Activated T-cell treated with anti-CD3 and anti-CD28 coated beads, Interleukin-2, amount 50 U/mL, for 1 hour (primary cell): ENCODE data around the gene HKDC1.
"Not testable (repeated sequence)": the region's sequence is repeated elsewhere in the genome, so short reads cannot be mapped to it uniquely, and the experiment has no call there.

Source experiments
- DNase-seq: peaks from one replicate; pipeline ENCODE4 v3.0.0-alpha.2; 2020

HKDC1 gene

DNA sequence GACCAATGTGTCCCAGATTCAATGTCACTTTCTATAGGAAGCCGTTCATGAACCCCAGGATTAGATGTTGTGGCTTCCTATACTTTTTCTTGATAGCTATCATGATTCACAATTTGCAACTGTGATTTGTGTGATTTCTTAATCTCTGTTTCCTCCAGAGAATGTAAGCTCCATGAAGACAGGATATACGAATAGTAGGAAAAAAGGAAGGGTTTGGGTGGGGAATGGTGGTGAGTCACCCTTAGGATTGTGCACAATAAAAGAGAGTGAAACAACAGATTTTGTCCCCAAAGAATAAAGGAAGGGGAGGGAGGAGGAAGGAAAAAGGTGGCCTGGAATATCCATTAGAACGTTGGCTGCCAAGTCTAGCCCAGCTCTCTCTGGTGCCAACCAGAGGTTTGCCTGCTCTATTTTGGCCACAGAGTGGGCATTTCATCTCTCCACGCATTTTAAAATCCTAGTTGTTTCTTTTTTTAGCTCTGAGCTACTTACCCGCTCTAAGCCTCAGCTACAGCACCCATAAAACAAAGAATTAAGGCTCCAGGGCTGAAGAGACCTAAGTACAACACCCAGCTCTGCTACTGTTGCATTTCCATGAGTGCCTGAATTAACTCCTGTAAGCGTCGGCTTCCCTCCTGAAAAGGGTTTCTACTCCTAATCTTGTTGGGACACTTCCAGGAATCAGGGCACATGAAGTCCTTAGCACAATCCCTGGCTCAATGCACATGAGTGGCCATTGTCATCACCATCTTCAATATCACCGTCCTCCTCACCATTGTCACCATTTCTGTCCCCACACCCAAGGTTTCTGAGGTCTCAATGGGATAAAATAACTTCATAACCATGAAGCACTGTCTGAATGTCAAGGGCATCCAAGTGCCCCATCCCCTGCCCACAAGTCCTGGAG lies 61.6 kb downstream of the HKDC1 start:
- no peak for DNase-seq

DNA sequence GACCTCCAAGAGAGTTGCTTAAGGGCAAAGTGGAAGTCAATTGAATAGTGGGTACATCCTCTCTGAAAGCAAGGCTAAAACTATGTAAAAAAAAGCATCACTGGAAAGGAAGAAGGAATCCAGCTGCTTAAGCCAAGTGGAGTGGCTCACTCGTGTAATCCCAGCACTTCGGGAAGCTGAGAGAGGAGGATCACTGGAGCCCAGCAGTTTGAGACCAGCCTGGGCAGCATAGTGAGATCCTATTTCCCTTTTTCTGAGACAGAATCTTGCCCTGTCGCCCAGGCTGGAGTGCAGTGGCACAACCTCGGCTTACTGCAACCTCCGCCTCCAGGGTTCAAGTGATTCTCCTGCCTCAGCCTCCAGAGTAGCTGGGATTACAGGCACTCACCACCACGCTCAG lies 64.3 kb downstream of the HKDC1 start:
- not testable (repeated sequence) for DNase-seq

DNA sequence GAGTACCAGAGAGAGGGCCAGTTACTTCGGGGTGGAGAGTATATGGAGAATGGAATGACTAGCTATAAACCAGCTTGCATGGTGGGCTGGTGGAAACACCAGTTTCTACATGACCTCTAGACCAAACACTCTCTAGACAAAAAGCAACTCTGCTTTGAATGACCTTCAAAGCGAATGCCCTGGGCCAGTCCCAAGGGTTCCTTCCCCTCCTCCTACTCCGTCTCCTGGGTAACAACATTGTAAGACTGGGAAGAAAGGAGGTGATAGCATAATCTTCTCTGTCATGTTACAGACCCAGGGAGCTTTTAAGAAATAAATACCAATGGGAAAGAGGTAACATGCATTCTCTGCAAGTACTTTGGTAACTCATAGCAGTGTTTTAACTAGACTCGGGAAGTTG lies 65.6 kb downstream of the HKDC1 start:
- DNase-seq: no peak

DNA sequence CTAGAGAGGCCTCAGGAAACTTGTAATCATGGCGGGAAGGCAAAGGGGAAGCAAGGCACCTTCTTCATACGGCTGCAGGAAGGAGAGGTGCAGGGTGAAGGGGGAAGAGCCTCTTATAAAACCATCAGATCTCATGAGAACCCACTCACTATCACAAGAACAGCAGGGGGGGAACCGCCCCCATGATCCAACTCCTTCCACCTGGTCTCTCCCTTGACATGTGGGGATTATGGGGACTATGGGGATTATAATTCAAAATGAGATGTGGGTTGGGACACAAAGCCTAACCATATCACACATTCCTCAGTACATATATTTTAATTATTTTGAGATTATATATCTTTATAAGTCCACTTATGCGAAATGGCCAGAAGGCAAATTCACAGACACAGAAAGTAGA lies 67.0 kb downstream of the HKDC1 start:
- no peak for DNase-seq

DNA sequence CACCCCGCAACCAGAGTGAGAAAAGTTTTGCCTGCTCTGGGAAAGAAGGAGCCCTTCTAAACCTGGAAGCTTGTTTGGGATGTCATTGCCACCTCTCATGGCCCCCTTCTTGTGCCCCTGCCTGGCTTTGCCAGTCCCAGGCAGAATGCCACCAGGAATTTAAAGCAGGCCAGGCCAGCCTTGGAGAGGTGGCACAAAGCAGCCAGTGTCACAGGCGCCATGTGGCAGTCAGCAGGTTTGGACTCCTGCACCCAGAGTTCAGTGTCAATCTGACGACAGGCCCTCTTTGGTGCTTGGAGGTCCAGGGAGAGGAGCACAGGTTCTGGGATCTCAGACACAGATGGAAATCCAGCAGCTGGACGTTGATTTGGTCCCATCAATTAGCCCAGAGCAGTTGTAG lies 70.9 kb downstream of the HKDC1 start:
- DNase-seq: no peak

DNA sequence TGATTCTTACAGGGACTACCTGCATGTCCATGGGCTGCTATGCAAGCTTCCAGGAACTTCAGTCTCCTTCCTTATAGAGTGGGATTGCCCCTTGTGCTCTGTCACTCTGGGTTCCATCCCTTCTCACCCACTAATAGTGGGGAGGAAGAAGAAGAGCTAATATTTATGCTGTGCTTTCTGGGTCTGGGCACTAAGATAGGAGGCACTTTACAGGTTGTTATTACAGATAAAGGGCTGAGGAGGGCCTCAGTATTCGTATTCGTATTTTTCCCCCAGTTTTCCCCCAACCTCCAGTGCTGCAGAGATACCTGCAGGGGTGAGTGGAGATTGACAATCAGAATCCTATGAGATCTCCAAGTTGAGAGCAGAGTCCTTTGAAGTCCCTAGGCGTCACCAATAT lies 72.3 kb downstream of the HKDC1 start:
- DNase-seq: no peak

DNA sequence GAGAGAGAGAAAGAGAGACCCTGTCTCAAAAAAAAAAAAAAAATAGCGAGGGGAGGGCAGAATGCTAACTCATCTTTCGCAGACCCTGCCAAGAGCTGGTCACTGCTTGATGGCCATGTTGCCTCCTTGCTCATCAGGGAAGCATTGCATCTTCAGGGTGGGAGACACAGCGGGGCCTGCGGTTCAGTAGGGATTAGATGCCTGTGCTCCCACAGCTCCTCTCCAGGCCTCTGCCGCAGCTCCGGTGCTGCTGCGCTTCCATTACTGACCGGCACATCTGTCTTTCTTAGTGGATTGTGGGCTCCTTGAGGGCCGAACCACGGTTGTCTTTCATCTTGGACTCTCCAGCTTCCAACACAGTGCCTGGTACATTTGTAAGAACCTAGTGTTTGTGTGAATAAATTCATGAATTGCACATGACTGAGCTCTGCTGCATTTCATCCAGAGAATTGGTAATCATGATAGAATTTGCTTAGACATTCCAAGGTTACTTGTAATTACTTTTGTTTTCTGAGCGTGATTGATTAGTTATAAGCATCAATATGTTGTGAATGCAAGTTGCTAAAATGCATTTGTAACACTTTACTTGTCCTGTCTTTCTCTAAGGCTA lies 75.0 kb downstream of the HKDC1 start:
- DNase-seq: no peak

DNA sequence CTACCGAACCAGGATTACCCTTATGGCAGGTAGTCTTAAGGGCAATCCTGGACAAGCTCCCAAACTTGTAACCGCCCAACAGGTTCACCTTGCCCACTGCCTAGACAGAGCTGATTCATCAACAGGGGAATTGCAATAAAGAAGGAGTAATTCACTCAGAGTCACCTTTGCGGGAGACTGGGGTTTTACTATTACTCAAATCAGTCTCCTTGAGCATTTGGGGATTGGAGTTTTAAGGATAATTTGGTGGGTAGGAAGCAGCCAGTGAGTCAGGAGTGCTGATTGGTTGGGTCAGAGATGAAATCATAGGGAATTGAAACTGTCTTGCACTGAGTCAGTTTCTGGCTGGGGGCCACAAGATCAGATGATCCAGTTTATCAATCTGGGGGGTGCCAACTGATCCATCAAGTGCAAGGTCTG lies 83.5 kb downstream of the HKDC1 start:
- no peak for DNase-seq

DNA sequence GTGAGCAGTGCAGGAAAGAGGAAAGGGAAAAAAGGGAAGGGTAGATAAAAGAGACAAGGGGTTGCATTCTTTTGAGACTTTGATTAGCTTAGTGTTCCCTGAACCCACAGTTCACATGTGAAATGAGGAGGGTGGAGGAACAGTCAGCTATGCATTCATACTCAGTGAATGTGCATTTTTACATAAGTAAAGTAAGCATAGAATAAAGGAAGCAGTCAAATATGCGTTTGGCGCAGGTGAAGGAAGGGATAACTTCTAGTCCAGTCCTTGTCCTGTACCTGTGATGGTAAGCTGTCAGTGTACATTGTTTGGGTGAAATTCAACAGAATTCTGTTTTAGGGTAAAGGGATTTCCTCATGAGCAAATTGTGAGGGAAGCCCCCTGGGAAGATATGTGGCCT lies 86.3 kb downstream of the HKDC1 start:
- DNase-seq: no peak

DNA sequence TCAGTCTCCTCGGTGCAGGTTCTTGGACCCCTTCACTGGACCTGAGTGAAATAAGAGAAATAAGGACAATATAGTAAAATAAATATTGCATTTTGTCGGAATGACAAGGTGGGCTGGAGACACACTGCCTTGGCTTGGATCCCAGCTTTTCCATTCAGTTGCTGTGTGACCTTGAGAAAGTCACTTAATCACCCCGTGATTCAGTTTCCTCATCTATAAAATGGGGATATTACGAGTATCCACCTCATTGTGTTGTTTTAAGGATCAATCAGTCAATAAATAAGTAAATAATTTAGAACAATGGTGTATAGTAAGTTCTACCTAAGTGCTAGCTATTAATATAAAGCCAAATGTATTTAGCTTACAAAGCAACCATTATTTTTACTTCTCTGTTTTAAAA lies 87.3 kb downstream of the HKDC1 start:
- DNase-seq: no peak

DNA sequence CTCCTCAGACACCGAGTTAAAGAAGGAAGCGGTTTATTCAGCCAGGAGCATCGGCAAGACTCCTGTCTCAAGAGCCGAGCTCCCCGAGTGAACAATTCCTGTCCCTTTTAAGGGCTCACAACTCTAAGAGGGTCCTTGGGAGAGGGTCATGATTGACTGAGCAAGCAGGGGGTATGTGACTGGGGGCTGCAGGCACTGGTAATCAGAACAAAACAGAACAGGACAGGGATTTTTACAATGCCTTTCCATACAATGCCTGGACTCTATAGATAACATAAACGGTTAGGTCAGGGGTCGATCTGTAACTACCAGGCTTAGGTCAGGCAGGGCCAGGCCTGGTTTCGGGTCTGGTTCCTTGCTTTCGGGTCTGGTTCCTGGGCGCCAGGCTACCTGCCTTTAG lies 88.2 kb downstream of the HKDC1 start:
- not testable (repeated sequence) for DNase-seq

DNA sequence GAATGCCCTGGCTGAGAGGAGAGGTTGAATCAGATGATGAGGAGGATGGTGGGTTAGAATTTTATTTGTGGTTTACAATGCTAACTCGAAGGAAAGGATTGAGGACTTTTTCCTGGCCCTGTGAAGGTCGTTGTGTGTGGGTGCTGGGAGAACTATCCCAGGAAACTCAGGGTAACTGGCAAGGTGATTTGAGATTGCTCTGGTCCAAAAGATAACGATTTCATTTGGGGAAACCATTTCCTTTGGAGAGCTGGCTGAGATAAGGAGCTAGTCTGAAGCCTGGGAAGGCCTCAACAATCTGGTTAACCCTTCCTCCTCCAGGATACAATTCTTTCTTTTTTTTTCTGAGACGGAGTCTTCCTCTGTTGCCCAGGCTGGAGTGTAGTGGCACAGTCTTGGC lies 91.2 kb downstream of the HKDC1 start:
- no peak for DNase-seq

DNA sequence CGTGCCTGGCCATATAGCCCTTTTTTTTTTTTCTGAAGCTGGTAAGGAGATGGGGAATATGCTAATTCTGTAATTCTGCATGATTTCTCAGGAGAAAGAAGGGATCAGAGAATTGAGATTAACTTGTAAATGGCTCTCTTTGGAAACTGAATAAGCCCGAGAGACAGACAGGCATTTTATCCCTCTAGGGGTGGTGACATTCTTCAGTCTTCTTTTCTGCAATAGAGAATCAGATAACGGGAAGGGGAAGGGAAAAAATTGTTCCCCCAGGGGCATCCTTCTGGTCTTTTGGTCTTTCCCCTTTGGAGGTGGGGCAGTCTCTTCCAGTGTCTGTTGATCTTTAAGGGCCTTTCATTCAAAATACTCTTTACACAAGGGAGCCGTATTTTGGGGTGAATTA lies 92.4 kb downstream of the HKDC1 start:
- DNase-seq: no peak

DNA sequence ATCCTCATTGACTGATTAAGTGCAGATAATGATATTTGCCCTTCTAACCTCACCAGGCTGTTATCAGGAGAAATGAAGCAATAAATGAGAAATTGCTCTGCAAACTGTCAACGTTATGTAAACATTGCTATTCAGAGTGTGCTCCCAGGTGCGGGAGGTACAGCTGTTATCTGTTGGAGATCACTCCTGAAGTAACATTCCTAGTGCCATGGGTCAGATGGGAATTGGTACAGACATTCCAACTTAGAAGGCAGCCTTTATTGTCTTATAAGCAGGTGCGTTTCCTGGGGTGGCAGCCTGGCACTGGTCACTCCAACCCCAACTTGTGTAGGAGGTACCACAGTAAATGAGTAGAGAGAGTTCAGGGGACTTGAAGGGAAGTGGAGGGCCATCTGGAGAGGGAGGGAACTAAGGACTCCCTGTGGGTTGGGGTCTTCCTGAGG lies 95.0 kb downstream of the HKDC1 start:
- DNase-seq: no peak

DNA sequence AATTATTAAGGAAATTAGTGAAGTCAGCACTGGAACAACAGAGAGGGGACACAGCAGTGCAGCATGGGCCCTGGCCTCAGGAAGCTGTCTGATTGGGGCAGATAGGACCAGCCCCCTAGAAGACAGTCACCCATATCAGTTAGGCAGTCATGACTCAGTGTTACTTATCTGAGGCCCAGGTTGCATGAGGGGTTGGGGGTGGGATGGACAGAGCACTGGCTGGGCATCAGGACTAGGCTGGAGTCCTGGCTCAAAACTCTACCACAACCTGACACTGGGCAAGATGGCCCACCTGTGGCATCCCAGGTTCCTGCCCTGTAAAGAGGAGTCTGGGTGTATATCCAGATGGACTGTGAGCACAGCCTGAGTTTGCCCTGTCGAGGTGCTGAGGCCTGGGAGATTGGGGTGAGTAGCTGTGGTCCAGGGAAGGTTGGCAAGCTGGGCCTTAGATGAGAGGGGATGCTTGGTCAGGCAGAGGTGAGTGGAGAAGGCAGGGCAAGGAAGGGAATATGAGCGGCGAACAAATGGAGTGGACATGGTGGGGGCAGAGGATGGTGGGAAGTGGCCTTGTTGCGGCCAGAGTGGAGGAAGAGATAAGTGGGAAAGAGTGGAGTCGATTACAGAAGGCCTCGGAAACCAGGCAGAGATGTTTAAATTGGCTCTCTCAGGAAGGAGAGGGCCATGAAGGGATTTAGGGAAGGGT lies 95.6 kb downstream of the HKDC1 start:
- DNase-seq: no peak

DNA sequence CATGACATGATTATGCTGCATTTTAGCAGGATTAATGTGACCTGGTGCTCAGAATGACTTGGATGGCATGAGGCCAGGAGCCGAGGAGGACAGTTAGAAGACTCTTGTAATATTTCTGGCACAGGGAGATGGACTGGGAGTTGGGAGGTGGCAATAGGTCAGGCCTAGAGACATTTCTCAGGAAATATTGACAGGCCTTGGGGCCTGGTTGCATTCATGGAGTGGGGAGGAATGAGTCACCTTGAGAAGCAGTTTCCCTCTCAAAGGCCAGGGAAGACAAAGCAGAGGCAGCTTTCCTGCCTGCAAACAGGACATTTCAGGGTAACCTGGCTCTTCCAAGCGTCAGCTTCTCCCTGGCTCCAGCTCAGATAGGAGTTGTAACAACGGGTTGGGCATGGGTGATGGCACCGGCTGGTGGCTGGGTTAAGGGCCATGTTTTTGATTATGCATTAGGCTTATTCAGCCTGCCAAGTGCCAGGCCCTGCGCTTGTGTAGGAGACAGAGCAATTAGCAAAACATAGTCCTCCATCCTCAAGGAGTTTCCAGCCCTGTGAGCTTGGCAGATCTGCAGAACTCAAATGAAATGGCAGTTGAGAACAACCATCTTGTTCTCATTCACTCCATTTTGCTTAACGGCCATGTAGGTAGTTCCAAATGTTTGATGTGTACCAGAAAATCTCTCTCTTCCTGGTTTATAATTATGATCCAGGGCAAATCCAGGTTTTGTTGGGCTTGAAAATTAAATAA lies 96.4 kb downstream of the HKDC1 start:
- no peak for DNase-seq
